Measurements from ENCODE around the gene BBS9.

GRCh38 chr7:33155811-33156210 lies 26.4 kb downstream of the BBS9 start:
- TF ChIP-seq CTCF (IDR thresholded peaks at IDR 0.05), result no peak
- no peak for TF ChIP-seq POLR2A (IDR thresholded peaks at IDR 0.05)

Data from right lobe of liver (tissue), 4 donors.